Naive thymus-derived CD8-positive, alpha-beta T cell (primary cell): ENCODE data around the gene GSTA4. TPM values are rescaled to one million over a fixed set of nuclear protein-coding genes. Genes with fewer than 3 reads are reported as not detected.
A peak's percentile ranks its signal among the peaks of the same experiment; 100 is the strongest.

Experiments
- ATAC-seq, 2 donors: fragments of 150-1000 bp; cut with Tn5 transposase in 1 of 2; sonication (Bioruptor Pico), chemical (Tn5 transposase) in 1 of 2; 1 replicate in 1 of 2; 2 replicates in 1 of 2; pipeline ENCODE4 v1.10.0; 2021; ENCODE audit warnings: mild to moderate bottlenecking in 2 of 2, moderate library complexity in 2 of 2
- POLR2A ChIA-PET: fragments of 350-600 bp; sonication (Branson Sonifier 250); formaldehyde crosslinking; loops from one replicate; lab custom pipeline; 2021; ENCODE audit warnings: antibody characterized with exemption; lab: Charles Lee
- DNase-seq, 10 donors: peaks; one replicate each; pipeline versions ENCODE4 v3.0.0 to v3.0.0-alpha.2; 2020 to 2022
- H3K27ac Mint-ChIP-seq, 10 donors: one replicate each; pipeline ENCODE4 v1.8.0; 2020 to 2022; ENCODE audit warnings: mild to moderate bottlenecking in 10 of 10, mixed read lengths in 10 of 10, moderate library complexity in 4 of 10, inconsistent platforms in 1 of 10
- H3K27me3 Mint-ChIP-seq, 5 donors: one replicate each; pipeline ENCODE4 v1.8.0; 2021 to 2022; ENCODE audit warnings: mixed read lengths in 5 of 5
- H3K36me3 Mint-ChIP-seq, 3 donors: one replicate each; pipeline ENCODE4 v1.8.0; 2020 to 2022; ENCODE audit warnings: mixed read lengths in 3 of 3, mild to moderate bottlenecking in 2 of 3, inconsistent platforms in 1 of 3
- H3K4me1 Mint-ChIP-seq, 4 donors: one replicate each; pipeline ENCODE4 v1.8.0; 2021 to 2022; ENCODE audit warnings: mixed read lengths in 4 of 4
- H3K4me3 Mint-ChIP-seq, 10 donors: one replicate each; pipeline ENCODE4 v1.8.0; 2020 to 2022; ENCODE audit warnings: mild to moderate bottlenecking in 10 of 10, mixed read lengths in 10 of 10, moderate library complexity in 6 of 10, inconsistent platforms in 1 of 10
- H3K9me3 Mint-ChIP-seq, 9 donors: one replicate each; pipeline ENCODE4 v1.8.0; 2020 to 2022; ENCODE audit warnings: mixed read lengths in 9 of 9, mild to moderate bottlenecking in 3 of 9, inconsistent platforms in 1 of 9, moderate library complexity in 1 of 9
- polyA plus RNA-seq, 3 donors: library from polyadenylated mRNA; unstranded; fragments of 300-500 nt; fragmentation: Illumina TruSeq; gene quantifications; one replicate each; pipeline ENCODE4 v1.2.3, GENCODE V29; 2021
- total RNA-seq, 8 experiments: library from RNA in 2 of 8; stranded (reverse) in 2 of 8; gene quantifications; one replicate each; pipeline ENCODE4 v1.2.3 and lab custom pipeline; 2021 to 2026

GSTA4 gene
- total and polyA plus RNA-seq, 5 experiments from 2014 or later = 0.39 to 3.7 (median 1.2) TPM

GRCh38 chr6:53029761-53030160 lies 34.7 kb upstream of the GSTA4 start:
- POLR2A ChIA-PET = interaction anchor here (0.6 kb wide), 1 partner anchor 611 kb away, joined by 3 read pairs; no protein-coding TSS in a partner anchor
- Mint-ChIP-seq H3K4me1 (peaks cover 0 to 9% (median 2%) of the 10 kb centered on the region in 4 donors), H3K27ac (no peak overlapping the region), H3K27me3 (no peaks in the 10 kb centered on the region), H3K36me3 (peaks cover 16 to 90% (median 56%) of the 10 kb centered on the region in 3 donors), H3K4me3 (no peak overlapping the region), H3K9me3 (no peaks in the 10 kb centered on the region)
- ATAC-seq = no peak
- no peak for DNase-seq

GRCh38 chr6:53029257-53029656 lies 34.2 kb upstream of the GSTA4 start:
- H3K36me3 Mint-ChIP-seq = peaks cover 11 to 85% (median 55%) of the 10 kb centered on the region in 3 donors

GRCh38 chr6:53028467-53028866 lies 33.4 kb upstream of the GSTA4 start:
- ATAC-seq (no peak), DNase-seq (no peak)
- H3K4me1 Mint-ChIP-seq = peaks cover 0 to 7% (median 5%) of the 10 kb centered on the region in 4 donors
- no peaks in the 10 kb centered on the region for H3K9me3 Mint-ChIP-seq
- H3K36me3 Mint-ChIP-seq = peaks cover 10 to 78% (median 51%) of the 10 kb centered on the region in 3 donors
- H3K4me3 Mint-ChIP-seq = no peak overlapping the region
- H3K27me3 Mint-ChIP-seq = no peaks in the 10 kb centered on the region
- H3K27ac Mint-ChIP-seq = no peak overlapping the region
- POLR2A ChIA-PET = no interaction called here

More at GRCh38 chr6:53029257-53029656, 34.2 kb upstream of the GSTA4 start:
- ATAC-seq (no peak), DNase-seq (no peak)
- Mint-ChIP-seq H3K27ac (no peak overlapping the region), H3K4me3 (no peak overlapping the region), H3K9me3 (no peaks in the 10 kb centered on the region), H3K27me3 (no peaks in the 10 kb centered on the region), H3K4me1 (peaks cover 0 to 6% (median 2%) of the 10 kb centered on the region in 4 donors)
- POLR2A ChIA-PET = no interaction called here

- Mint-ChIP-seq H3K36me3 (peaks cover 10 to 68% (median 50%) of the 10 kb centered on the region in 3 donors), H3K27ac (no peak overlapping the region), H3K4me3 (no peak overlapping the region), H3K27me3 (no peaks in the 10 kb centered on the region), H3K9me3 (no peaks in the 10 kb centered on the region), H3K4me1 (peaks cover 0 to 9% (median 8%) of the 10 kb centered on the region in 4 donors)
- POLR2A ChIA-PET = interaction anchor here (0.7 kb wide), 1 partner anchor 49 kb away, joined by 6 read pairs; no protein-coding TSS in a partner anchor
- DNase-seq = no peak
- no peak for ATAC-seq
Measured at GRCh38 chr6:53027131-53027718, 32.1 kb upstream of the GSTA4 start.

GRCh38 chr6:53026526-53026925 lies 31.4 kb upstream of the GSTA4 start:
- H3K4me1 Mint-ChIP-seq = peaks cover 0 to 10% (median 8%) of the 10 kb centered on the region in 4 donors
- H3K4me3 Mint-ChIP-seq = no peak overlapping the region
- no peaks in the 10 kb centered on the region for H3K27me3 Mint-ChIP-seq
- DNase-seq (no peak), ATAC-seq (no peak)
- no peak overlapping the region for H3K27ac Mint-ChIP-seq
- POLR2A ChIA-PET = no interaction called here
- H3K9me3 Mint-ChIP-seq = no peaks in the 10 kb centered on the region
- H3K36me3 Mint-ChIP-seq = peaks cover 10 to 61% (median 50%) of the 10 kb centered on the region in 3 donors

- Mint-ChIP-seq H3K4me3 (no peak overlapping the region), H3K27ac (no peak overlapping the region), H3K36me3 (peaks cover 6 to 43% (median 28%) of the 10 kb centered on the region in 3 donors), H3K9me3 (no peaks in the 10 kb centered on the region), H3K27me3 (no peaks in the 10 kb centered on the region), H3K4me1 (peaks cover 10 to 21% (median 15%) of the 10 kb centered on the region in 4 donors)
- ATAC-seq (no peak), DNase-seq (no peak)
- POLR2A ChIA-PET = no interaction called here
Measured at GRCh38 chr6:53023323-53023722, 28.2 kb upstream of the GSTA4 start.

GRCh38 chr6:53020005-53020744 lies 25.1 kb upstream of the GSTA4 start:
- ATAC-seq (peak in 1 of 2 donors; percentile 63), DNase-seq (peak in 2 of 10 donors; percentile 14 to 20)
- POLR2A ChIA-PET = no interaction called here
- H3K9me3 Mint-ChIP-seq = no peaks in the 10 kb centered on the region
- no peak overlapping the region for H3K27ac Mint-ChIP-seq
- no peaks in the 10 kb centered on the region for H3K27me3 Mint-ChIP-seq
- no peak overlapping the region for H3K4me3 Mint-ChIP-seq
- peaks cover 11 to 21% (median 14%) of the 10 kb centered on the region in 4 donors for H3K4me1 Mint-ChIP-seq
- peaks cover 9 to 47% (median 33%) of the 10 kb centered on the region in 3 donors for H3K36me3 Mint-ChIP-seq

GRCh38 chr6:53018446-53018845 lies 23.4 kb upstream of the GSTA4 start:
- Mint-ChIP-seq H3K9me3 (no peaks in the 10 kb centered on the region), H3K27ac (no peak overlapping the region), H3K4me1 (peaks cover 9 to 17% (median 11%) of the 10 kb centered on the region in 4 donors), H3K27me3 (no peaks in the 10 kb centered on the region), H3K36me3 (peaks cover 9 to 60% (median 30%) of the 10 kb centered on the region in 3 donors), H3K4me3 (no peak overlapping the region)
- no peak for ATAC-seq
- DNase-seq = no peak
- POLR2A ChIA-PET = no interaction called here

- Mint-ChIP-seq H3K36me3 (peaks cover 9 to 86% (median 46%) of the 10 kb centered on the region in 3 donors), H3K27me3 (no peaks in the 10 kb centered on the region), H3K4me3 (no peak overlapping the region), H3K27ac (no peak overlapping the region), H3K9me3 (no peaks in the 10 kb centered on the region), H3K4me1 (peaks cover 1 to 5% (median 4%) of the 10 kb centered on the region in 4 donors)
- POLR2A ChIA-PET = no interaction called here
- DNase-seq = no peak
- no peak for ATAC-seq
Measured at GRCh38 chr6:53015486-53015885, 20.4 kb upstream of the GSTA4 start.

GRCh38 chr6:53014744-53015143 lies 19.7 kb upstream of the GSTA4 start:
- ATAC-seq (no peak), DNase-seq (no peak)
- POLR2A ChIA-PET = no interaction called here
- H3K4me1 Mint-ChIP-seq = peaks cover 0 to 6% (median 0%) of the 10 kb centered on the region in 4 donors
- H3K27me3 Mint-ChIP-seq = no peaks in the 10 kb centered on the region
- no peaks in the 10 kb centered on the region for H3K9me3 Mint-ChIP-seq
- H3K27ac Mint-ChIP-seq = no peak overlapping the region
- H3K4me3 Mint-ChIP-seq = no peak overlapping the region
- peaks cover 11 to 90% (median 54%) of the 10 kb centered on the region in 3 donors for H3K36me3 Mint-ChIP-seq

- Mint-ChIP-seq H3K9me3 (no peaks in the 10 kb centered on the region), H3K4me3 (no peak overlapping the region), H3K4me1 (peaks cover 0 to 6% (median 0%) of the 10 kb centered on the region in 4 donors), H3K27ac (no peak overlapping the region), H3K27me3 (no peaks in the 10 kb centered on the region), H3K36me3 (peaks cover 14 to 95% (median 59%) of the 10 kb centered on the region in 3 donors)
- ATAC-seq = no peak
- POLR2A ChIA-PET = no interaction called here
- no peak for DNase-seq
Measured at GRCh38 chr6:53014063-53014462, 19.0 kb upstream of the GSTA4 start.

GRCh38 chr6:53011979-53012378 lies 16.9 kb upstream of the GSTA4 start:
- Mint-ChIP-seq H3K9me3 (no peaks in the 10 kb centered on the region), H3K27me3 (no peaks in the 10 kb centered on the region), H3K36me3 (peaks cover 9 to 96% (median 53%) of the 10 kb centered on the region in 3 donors), H3K4me1 (peaks cover 0 to 3% (median 0%) of the 10 kb centered on the region in 4 donors), H3K4me3 (no peak overlapping the region), H3K27ac (no peak overlapping the region)
- POLR2A ChIA-PET = no interaction called here
- DNase-seq (no peak), ATAC-seq (no peak)

GRCh38 chr6:53010504-53010903 lies 15.4 kb upstream of the GSTA4 start:
- Mint-ChIP-seq H3K4me1 (peaks cover 0 to 3% (median 0%) of the 10 kb centered on the region in 4 donors), H3K9me3 (no peaks in the 10 kb centered on the region), H3K27ac (no peak overlapping the region), H3K36me3 (peaks cover 10 to 95% (median 46%) of the 10 kb centered on the region in 3 donors), H3K27me3 (no peaks in the 10 kb centered on the region), H3K4me3 (no peak overlapping the region)
- POLR2A ChIA-PET = no interaction called here
- DNase-seq (no peak), ATAC-seq (no peak)
